UCSD-AML1 (cell line): ENCODE measurements around the gene SLC2A10.

Source experiments
- DNase-seq: peaks from one replicate; lab custom pipeline; 2025; ENCODE audit not compliant: unreplicated experiment; lab: John Stamatoyannopoulos, UW

The SLC2A10 gene

GRCh38 chr20:46724343-46724959 lies 15.0 kb downstream of the SLC2A10 start:
- no peak for DNase-seq

DNA sequence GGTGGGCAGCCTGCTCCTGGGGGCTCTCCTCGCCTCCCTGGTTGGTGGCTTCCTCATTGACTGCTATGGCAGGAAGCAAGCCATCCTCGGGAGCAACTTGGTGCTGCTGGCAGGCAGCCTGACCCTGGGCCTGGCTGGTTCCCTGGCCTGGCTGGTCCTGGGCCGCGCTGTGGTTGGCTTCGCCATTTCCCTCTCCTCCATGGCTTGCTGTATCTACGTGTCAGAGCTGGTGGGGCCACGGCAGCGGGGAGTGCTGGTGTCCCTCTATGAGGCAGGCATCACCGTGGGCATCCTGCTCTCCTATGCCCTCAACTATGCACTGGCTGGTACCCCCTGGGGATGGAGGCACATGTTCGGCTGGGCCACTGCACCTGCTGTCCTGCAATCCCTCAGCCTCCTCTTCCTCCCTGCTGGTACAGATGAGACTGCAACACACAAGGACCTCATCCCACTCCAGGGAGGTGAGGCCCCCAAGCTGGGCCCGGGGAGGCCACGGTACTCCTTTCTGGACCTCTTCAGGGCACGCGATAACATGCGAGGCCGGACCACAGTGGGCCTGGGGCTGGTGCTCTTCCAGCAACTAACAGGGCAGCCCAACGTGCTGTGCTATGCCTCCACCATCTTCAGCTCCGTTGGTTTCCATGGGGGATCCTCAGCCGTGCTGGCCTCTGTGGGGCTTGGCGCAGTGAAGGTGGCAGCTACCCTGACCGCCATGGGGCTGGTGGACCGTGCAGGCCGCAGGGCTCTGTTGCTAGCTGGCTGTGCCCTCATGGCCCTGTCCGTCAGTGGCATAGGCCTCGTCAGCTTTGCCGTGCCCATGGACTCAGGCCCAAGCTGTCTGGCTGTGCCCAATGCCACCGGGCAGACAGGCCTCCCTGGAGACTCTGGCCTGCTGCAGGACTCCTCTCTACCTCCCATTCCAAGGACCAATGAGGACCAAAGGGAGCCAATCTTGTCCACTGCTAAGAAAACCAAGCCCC lies 16.0 kb downstream of the SLC2A10 start:
- DNase-seq, result no peak

GRCh38 chr20:46731770-46732169 lies 22.3 kb downstream of the SLC2A10 start:
- no peak for DNase-seq

DNA sequence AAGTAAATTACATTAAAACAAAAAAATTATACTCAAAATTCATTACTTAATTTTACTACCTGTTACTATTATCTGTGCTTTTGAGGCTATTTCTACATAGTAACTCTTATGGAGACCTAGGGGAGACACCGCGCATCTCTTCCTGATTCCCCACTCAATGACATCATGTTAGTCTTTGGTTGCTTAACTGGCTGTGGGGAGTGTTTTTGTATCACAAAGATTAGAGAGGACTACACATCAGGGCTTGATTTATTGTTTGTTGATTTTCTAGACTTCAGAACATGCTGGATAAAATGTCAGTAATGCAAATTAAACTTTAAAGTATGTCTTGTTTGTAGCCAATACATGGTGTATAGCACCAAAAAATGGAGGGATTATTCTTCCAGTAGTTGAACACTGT lies 26.0 kb downstream of the SLC2A10 start:
- DNase-seq, result no peak

DNA sequence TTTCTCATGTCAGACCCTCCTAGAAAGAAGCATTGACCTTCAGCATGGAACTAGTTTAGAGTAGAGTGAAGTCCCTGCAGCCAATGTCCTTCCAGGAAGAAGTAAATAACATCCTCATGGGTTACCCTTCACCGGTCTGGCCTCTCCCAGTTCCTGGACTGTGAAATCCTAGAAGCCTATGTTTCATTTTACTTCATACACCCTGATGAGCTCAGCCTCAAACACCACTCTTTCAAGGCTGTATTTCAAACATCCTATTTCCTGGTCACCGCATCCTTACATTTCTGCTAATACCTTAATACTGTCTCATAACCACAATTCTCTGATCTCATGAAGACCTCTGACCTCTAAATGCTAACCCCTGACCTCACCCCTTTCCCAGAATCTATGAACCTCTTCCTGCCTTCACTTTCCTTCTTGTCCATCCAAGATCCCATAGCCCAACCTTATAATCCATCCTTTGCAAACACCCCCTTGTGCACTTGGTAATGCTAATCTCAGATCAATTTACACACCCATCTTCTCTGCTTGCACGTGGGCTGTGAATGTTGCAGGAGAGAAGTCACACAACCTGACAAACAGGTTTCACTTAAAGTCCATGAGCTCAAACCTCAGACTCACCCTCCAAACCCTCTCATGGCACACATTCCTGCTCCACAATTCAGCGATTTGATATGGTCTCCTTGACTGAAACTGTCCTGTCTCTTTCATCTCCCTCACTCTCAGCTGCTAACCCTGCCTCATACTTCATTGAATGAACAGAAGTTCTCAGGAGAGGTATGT lies 30.2 kb downstream of the SLC2A10 start:
- no peak for DNase-seq

- DNase-seq, result no peak
Observed at GRCh38 chr20:46740214-46740609, 30.8 kb downstream of the SLC2A10 start.

GRCh38 chr20:46741924-46742668 lies 32.6 kb downstream of the SLC2A10 start:
- no peak for DNase-seq

GRCh38 chr20:46742669-46743045 lies 33.2 kb downstream of the SLC2A10 start:
- DNase-seq, result no peak

DNA sequence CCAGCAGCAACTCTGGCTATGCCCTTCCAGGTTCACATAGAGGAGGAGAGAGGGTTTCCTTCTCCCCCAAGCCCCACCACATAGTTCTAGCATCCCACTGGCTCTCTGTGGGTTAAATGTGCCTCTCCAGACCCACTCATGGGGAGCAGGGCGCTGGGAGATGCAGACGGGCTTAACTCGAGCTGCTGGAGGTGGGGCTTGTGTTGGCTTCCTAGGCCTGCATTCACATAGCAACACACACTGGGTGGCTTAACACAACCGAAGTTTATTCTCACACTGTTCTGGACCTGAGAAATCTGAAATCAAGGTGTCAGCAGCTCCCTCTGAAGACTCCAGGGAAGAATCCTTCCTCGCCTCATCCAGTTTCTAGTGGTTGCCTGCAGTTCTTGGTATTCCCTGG lies 33.6 kb downstream of the SLC2A10 start:
- DNase-seq, result no peak

DNA sequence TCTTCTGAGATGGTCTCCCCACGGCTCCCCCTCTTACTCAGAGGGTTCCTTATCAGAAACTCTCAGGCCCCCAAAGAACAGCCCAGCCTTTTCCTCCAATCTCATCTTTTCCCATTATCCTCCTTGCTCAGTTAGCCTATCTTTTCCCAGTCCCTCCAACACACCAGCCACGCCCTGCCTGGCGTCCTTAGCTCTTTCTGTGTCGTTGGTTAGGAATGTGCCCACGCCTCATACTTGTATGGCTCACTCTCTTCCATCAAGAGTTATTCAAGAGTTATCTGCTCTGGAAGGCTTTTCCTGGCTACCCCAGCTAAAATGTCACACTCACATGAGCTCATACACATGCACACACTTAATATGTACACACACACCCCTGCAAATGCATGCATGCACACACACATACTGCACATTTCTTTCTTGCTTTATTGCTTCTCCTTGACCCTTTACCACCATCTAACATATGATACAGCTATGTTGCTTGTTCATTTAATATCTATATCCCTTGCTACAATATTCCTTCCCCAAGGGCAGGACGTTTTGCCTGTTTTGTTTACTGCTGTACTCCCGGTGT lies 37.6 kb downstream of the SLC2A10 start:
- DNase-seq, result no peak

- no peak for DNase-seq
Observed at GRCh38 chr20:46749147-46749546, 39.7 kb downstream of the SLC2A10 start.

DNA sequence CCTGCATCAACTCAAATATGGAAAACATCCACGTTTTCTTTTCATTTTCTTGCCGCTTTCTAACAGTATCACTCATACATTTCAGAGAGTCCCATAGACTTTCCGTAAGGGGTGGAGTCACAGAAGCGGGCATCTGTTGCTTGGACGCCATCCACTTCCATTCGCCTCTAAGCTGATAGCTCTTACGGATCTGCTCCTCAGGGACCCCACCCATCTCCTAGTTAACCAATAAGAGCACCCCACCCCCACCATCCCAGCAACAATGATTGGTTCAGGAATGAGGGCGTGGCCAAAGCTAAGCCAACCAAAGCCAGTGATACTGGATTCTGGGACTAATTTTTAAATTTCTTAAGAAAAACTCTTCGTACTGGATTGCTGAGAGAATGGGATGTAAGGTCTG lies 42.4 kb downstream of the SLC2A10 start:
- DNase-seq, result no peak

GRCh38 chr20:46752728-46753127 lies 43.3 kb downstream of the SLC2A10 start:
- DNase-seq, result peak; percentile 40

- no peak for DNase-seq
Observed at GRCh38 chr20:46755483-46756413, 46.3 kb downstream of the SLC2A10 start.

DNA sequence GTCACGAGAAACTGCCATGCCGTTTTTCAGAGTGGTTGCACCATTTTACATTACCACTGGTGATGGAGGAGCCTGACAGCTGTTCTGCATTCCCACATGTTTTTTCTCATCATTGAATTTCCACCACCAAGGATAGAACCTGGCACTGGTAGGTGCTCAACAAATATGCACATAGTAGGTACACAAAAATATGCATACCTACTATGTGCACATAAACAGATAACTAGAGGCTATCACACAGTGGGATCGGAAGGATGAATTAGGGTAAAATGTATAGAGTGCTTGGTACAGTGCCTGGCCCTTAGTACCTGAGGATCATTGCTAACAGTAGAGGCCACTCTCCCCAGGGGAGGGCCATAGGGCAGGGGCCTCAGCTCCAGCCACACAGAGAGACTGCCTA lies 47.0 kb downstream of the SLC2A10 start:
- DNase-seq, result no peak

DNA sequence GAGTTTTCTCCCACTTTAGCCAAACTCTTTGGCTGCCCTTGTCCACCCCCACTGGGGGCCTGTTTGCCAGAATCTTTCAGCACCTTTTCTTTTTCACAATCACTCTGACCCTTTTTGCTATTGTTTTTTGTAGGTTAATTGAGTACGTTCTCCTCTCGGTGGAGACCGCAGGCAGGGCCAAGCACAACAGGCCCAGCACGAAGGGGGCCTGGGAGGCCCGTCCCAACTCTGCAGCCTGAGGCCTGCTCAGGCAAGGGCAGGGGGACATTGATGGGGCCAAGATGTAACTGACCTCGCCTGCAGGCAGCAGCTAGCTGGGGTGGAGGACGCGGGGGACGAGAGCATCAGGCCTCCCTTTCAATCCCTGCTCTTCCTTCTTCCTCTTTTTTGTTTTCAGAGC lies 47.7 kb downstream of the SLC2A10 start:
- no peak for DNase-seq

DNA sequence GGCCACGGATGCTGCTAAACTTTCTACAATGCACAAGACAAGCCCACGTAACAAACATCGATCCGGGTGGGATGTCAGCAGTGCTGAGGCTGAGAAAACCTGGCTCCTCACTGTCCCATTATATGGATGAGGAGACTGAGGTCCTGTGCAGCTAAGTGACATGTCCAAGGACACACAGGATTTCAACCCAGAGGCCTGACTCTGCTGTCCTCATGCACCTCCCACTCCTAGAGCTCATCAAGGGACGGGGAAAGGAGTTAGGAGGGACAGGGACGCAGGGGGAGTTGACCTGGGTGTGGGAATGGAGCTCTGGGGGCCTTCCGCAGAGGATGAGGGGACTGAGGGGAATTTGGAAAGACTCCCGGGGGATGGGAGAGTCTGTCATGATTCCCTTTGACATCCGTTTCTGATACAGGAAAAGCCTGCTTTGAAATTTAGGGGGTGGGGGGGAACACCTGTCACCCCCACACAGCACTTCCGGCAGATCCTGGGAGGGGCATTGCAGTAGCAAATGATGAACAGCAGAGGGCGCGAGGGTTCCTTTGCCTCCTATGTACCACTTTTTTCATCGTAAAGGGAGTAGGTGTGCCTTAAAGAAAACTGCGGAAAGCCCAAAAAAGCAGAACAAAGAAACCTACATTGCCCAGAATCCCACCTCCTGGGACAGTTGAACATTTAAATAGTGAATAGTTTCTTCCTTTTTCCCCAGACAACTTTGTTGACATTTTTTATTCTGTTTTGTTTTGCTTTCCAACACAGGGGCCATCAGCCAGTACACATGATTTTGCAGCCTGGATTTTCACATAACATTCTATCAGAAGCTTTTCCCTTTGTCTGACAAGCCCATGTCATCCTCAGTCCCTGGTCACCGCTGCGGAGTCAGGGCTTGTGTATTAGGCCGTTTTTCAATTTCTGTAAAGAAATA lies 48.6 kb downstream of the SLC2A10 start:
- DNase-seq, result peak; percentile 54

DNA sequence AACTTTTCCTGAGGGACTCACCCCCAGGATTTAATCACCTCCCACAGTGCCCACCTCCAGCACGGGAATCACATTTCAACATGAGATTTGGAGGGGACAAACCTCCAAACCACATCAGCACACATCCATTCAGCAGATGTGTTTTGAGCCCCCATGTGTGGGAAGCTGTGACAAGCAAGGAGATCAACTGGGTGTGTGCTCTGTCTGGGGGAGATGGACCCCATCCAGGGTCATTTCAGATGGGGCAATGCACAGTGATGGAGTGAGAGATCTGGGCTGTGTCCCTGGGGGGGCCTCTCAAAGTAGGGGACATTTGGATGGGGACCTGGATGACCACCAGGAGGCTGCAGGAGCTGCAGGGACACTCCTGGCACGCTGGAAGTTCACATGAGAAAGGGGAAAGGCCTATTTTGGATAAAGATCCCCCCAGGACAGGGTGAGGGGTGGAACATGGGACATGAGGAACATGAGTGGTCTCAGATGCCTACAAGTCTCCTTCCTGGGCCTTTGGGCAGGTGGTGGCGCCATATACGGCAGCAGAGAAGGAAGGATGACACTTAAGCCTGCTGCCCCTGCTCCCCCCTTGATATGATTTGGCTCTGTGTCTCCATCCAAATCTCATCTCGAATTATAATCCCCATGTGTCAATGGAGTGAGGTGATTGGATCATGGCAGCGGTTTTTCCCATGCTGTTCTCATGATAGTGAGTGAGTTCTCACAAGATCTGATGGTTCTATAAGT lies 49.6 kb downstream of the SLC2A10 start:
- no peak for DNase-seq
